Raji (cell line): ENCODE measurements around the gene NDUFB8.
A peak's percentile ranks its signal among the peaks of the same experiment; 100 is the strongest.

ENCODE experiments used
- POLR2A ChIP-seq: IDR thresholded peaks from 2 replicates; pipeline ENCODE4 v1.6.1; 2011; ENCODE audit warnings: low read depth, low read length, control low read depth; ENCODE audit not compliant: insufficient read depth

The NDUFB8 gene

GRCh38 chr10:100560248-100560647 is 30.6 kb upstream of the NDUFB8 start:
- no peak for TF ChIP-seq POLR2A

- no peak for TF ChIP-seq POLR2A
These were observed 25.2 kb upstream of the NDUFB8 start for GRCh38 chr10:100554902-100555301.

GRCh38 chr10:100553929-100554328 is 24.3 kb upstream of the NDUFB8 start:
- TF ChIP-seq POLR2A = no peak

GRCh38 chr10:100551738-100552137 is 22.1 kb upstream of the NDUFB8 start:
- TF ChIP-seq POLR2A = no peak

GRCh38 chr10:100551196-100551595 is 21.5 kb upstream of the NDUFB8 start:
- no peak for TF ChIP-seq POLR2A

GRCh38 chr10:100544950-100545349 is 15.3 kb upstream of the NDUFB8 start:
- TF ChIP-seq POLR2A = no peak

GRCh38 chr10:100537475-100537874 is 7.8 kb upstream of the NDUFB8 start:
- TF ChIP-seq POLR2A = no peak

GRCh38 chr10:100535715-100536353 is 6.2 kb upstream of the NDUFB8 start, which contains the start of gene HIF1AN:
Gene HIF1AN, plus strand, starts transcription at chr10:100535943. Its CDS starts 16 bp downstream, at chr10:100535959.
- TF ChIP-seq POLR2A = peak; percentile 84

- TF ChIP-seq POLR2A = no peak
These were observed 5.7 kb upstream of the NDUFB8 start for GRCh38 chr10:100535338-100535714.

- no peak for TF ChIP-seq POLR2A
These were observed 5.1 kb upstream of the NDUFB8 start for GRCh38 chr10:100534726-100535125.

- no peak for TF ChIP-seq POLR2A
These were observed 2.1 kb upstream of the NDUFB8 start for GRCh38 chr10:100531761-100532160.

GRCh38 chr10:100528921-100529474 is 673 bp downstream of the NDUFB8 start:
- TF ChIP-seq POLR2A = no peak

- no peak for TF ChIP-seq POLR2A
These were observed 1.4 kb downstream of the NDUFB8 start for GRCh38 chr10:100528123-100528886.

GRCh38 chr10:100524638-100525037 is 5.0 kb downstream of the NDUFB8 start:
- TF ChIP-seq POLR2A = no peak

GRCh38 chr10:100524206-100524605 is 5.5 kb downstream of the NDUFB8 start:
- no peak for TF ChIP-seq POLR2A

GRCh38 chr10:100522945-100523344 is 6.7 kb downstream of the NDUFB8 start:
- no peak for TF ChIP-seq POLR2A
